Measurements from ENCODE around the gene TTC39B.
A peak's percentile ranks its signal among the peaks of the same experiment; 100 is the strongest.

TTC39B gene

GRCh38 chr9:15160673-15161072, 146.3 kb downstream of the TTC39B start:
- DNase-seq: no peak

- DNase-seq: no peak
Measured at GRCh38 chr9:15158064-15158463, 149.0 kb downstream of the TTC39B start.

GRCh38 chr9:15157381-15157780, 149.6 kb downstream of the TTC39B start:
- DNase-seq: no peak

GRCh38 chr9:15156241-15156640, 150.8 kb downstream of the TTC39B start:
- no peak for DNase-seq

DNA sequence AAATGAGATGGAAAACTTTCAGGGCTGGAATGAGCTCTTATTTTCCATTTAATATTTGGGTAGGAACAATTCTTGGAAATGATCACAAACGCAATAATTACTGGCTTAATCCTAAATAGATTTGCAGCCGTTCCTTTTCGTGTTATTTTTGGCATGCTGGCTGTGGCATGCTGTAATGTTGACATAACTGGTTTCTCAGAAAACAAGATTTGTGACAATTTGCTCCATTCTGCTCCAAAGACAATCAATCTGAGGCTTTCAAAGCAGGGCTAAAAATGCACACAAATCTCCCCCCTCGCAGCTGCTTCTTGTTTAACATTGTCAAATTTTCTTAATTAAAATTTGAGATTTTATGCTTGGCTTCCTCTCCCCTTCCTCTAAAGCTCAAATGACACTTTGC, 151.2 kb downstream of the TTC39B start:
- DNase-seq: no peak

- DNase-seq: no peak
Measured at GRCh38 chr9:15155323-15155722, 151.7 kb downstream of the TTC39B start.

- DNase-seq: no peak
Measured at GRCh38 chr9:15154677-15155076, 152.3 kb downstream of the TTC39B start.

DNA sequence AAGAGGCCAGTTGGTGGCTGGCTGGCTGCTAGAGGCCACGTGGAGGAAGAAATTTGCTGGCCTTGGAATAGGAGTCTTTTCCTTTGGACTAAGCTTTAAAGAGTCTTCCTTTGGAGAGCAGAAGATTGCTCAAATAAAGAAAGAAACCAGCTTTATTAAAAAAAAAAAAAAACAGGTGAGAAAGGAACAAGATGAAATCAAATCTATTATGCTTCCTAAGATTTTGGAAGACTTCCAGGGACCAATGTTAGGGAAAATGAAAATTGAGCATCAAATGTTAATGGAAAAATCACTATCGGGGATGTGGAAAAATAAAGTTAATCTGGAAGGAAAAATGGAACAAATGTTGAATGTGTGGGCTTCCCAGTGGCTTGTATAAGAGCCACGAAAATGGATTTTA, 153.1 kb downstream of the TTC39B start:
- no peak for DNase-seq

DNA sequence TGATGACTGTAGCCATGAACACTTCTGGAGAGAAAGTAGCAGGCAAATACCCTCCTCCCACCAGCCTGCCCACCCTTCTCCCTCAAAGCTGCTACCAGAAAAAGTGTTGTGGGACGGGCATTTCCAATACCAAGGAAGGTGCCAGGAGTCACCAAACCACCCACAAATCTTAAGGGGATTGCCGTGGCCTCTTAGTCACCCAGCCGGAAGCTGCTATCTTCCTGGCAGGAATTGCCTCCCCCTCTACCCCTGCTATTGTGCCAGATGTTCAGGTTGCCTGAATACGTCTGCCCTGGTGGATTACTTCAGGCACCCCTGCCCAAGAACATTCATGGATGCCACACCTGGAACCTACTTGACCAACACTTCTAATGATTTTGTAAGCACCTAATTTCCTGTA, 156.1 kb downstream of the TTC39B start:
- DNase-seq: no peak

DNA sequence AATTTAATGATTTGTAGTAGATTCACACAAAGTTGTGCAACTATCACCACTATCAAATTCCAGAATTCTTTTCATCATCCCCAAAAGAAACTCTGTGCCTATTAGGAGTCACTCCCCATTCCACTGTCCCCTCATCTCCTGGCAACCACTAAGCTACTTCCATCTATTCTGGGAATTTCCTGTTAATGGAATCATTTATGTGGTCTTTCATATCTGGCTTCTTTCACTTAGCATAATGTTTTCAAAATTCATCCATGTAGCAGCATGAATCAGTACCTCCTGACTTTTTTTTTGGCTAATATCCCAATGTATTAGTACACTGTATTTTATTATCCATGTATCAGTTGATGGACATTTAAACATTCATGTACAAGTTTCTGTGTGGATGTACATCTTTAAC, 157.6 kb downstream of the TTC39B start:
- no peak for DNase-seq

DNA sequence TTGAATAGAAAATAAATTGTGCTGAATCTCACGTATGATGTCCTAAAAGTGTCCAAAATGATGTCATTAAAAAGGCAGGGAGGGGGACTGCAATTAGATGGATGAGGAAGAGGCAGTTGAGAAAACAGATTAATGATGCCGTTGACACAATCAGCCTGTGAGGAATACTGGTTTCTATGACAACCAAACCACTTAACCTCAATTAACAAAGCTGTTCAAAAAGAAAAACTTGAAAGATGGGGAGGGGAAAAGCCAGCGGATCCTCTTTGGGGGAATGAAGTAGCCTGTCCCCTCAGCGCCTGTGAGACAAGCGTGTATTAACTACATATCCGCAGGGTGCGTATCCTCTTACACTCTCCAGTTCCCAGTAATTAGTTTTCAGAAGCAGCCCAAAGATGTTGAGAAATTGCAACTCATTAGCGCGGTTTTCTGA, 160.7 kb downstream of the TTC39B start:
- DNase-seq: no peak

DNA sequence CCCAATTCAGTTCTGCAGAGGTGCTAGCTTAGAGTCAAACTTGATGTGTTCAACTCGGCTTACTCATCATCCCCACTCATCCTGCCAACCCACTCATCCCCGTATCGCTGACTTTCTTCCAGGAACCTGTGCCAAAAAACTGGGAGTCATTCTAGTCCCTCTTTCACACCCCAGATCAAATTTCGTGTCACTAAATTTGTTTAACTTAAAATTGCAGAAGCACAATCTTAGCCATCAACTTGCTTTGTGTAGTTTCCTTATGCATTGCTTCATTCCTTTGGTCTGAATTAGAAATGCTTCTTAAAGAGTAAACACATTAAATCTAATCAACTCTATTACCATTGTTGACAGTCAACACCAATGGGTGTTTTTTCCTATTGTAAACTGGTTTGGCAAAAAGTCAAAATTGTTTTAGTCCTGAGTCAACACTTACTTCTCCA, 162.4 kb downstream of the TTC39B start:
- DNase-seq: no peak

DNA sequence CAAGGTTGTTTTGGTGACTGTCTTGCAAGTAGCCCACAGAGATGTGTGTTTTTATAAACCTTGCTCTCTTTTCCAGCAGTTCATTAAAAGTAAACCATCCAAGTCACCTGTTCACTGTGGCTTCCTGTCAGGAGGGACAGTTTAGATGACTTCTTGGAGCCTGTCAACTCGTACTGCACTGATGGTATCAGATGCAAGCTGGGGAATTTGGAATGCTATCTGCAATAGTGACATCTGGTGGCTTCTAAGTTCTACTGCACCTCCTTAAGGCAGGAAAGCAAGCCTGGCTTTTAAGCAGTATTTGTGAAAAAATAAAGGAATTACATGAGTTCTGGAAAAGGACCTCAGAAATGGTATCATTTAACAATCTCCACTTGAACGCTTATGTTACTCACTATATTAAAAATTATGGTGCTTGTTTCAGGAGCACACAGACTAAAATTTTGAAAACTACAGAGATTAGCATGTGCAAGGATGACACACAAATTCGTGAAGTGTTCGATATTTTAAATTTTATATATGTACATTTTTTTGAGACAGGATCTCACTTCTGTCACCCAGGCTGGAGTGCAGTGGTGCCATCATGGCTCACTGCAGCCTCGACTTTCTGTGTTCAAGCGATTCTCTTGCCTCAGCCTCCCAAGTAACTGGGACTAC, 164.0 kb downstream of the TTC39B start:
- peak; percentile 19 for DNase-seq

DNA sequence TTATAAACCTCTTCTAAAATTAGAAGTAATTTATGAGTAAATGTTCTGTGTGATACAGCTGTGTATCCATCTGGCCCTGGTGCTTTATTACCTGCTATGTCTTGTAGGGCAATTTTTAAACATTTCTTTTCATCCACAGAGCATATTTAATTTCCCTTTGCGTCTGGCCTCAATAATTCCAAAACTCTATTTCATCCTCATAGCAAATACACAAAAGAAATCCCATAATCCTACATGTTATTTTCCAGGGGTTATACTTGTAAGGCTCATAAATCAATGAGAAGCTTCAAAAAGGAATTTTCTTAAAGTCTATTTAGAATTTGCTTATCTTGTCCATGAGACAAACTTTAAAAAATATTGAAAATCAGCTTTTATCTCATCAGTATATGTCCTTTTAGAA, 167.0 kb downstream of the TTC39B start:
- no peak for DNase-seq

DNA sequence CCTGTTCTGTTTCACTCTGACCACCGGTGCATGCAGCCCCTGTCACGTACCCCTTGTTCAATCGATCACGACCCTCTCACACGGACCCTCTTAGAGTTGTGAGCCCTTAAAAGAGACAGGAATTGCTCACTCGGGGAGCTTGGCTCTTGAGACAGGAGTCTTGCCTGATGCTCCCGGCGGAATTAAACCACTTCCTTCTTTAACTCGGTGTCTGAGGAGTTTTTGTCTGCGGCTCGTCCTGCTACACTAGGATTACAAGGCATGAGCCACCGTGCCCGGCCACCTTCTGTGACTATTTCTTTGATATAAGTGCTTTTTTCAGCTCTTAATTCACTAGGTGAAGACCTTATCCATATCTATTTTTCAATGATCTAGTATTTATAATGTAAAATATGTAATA, 167.5 kb downstream of the TTC39B start:
- DNase-seq: no peak

DNA sequence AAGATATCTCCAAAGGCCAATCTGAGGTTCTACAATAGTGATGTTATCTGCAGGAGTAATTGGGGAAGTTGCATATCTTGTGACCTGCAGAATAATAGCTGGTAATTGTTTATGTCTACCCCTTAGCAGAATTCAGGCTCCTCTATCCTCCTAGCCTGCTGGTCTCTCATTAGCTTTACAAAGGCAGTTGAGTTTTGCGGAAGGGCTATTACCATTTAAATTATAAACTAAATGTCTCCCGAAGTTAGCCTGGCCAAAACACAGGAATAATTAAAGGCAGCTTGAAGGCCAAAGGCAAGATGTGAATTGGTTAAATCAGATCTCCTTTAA, 168.7 kb downstream of the TTC39B start:
- DNase-seq: no peak

- no peak for DNase-seq
Measured at GRCh38 chr9:15137658-15138356, 169.2 kb downstream of the TTC39B start.

- DNase-seq: no peak
Measured at GRCh38 chr9:15137089-15137488, 169.9 kb downstream of the TTC39B start.

DNA sequence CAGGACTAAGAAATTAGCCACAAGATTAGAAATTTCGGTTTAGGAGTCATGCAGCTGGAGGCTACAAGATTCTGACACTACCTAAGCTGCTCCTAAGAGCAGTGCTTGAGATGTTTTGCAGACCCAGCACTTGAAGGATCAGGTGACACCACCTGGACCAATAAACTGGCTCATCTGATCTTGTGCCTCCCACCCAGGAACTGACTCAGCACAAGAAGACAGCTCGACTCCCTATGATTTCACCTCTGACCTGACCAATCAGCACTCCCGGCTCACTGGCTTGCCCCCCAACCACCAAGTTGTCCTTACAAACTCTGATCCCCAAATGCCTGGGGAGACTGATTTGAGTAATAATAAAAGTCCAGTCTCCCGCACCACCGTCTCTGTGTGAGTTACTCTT, 170.4 kb downstream of the TTC39B start:
- no peak for DNase-seq

GRCh38 chr9:15135164-15135792, 171.7 kb downstream of the TTC39B start:
- peak; percentile 51 for DNase-seq

DNA sequence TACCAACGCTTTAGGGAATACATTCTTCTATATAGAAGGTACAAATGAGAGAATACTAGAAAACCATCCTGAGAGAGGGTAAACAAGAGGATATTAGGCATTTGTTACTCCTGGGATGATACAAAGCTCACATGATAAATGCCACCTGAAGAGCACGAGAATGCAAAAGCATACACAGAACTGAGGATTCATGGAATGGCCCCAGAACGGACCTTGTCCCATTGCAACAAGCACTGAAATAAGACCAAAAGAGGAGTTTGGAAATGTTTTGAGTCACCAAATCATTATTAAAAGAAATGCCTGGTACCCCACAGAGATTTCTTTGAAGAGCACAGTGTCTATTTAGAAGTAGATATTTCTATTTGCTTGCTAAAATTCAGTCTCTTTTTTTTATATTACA, 173.5 kb downstream of the TTC39B start:
- DNase-seq: no peak

DNA sequence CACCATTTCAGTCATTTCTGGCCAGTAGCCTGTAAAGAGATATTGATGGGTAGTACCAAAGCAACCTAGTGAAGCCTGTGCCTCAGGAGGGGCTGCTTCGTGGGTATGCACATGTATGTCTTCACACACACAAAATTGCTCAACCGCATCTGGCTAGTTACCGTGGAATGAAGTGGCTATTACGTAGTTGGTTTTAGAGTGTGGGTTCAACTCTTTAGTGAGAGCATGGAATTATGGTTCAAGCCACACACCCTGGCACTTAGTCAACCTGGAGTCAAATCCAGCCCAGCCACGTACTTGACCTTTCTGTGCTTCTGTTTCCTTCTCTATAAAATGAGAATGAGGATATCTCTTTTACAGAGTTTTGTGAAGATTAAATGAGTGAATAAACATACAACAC, 174.9 kb downstream of the TTC39B start:
- no peak for DNase-seq

- no peak for DNase-seq
Measured at GRCh38 chr9:15131094-15131493, 175.9 kb downstream of the TTC39B start.

DNA sequence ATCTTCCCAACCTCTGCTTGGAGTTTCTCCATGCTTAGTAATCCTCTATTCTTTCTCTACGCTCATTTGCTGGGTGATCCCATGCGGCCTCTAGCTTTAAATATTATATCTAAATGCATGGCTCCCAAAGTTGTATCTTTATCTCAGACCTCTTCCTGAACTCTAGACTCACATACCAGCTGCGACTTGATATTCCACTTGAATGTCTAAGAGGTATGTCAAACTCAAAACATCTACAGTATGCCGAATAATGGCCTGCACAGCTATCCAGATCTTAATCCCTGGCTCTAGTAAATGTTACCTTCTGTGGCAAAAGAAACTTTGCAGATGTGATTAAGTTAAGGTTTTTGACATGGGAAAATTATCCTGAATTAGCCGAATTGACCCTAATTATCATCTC, 179.2 kb downstream of the TTC39B start:
- DNase-seq: no peak
